Measurements from ENCODE around the gene MRPS10. TPM values are rescaled to one million over a fixed set of nuclear protein-coding genes. Genes with fewer than 3 reads are reported as not detected.
A peak's percentile ranks its signal among the peaks of the same experiment; 100 is the strongest.
"Not testable (repeated sequence)": the region's sequence is repeated elsewhere in the genome, so short reads cannot be mapped to it uniquely, and the experiment has no call there.

The MRPS10 gene
- total RNA-seq, 1 donor from 2014 or later, result 28.8 TPM

DNA sequence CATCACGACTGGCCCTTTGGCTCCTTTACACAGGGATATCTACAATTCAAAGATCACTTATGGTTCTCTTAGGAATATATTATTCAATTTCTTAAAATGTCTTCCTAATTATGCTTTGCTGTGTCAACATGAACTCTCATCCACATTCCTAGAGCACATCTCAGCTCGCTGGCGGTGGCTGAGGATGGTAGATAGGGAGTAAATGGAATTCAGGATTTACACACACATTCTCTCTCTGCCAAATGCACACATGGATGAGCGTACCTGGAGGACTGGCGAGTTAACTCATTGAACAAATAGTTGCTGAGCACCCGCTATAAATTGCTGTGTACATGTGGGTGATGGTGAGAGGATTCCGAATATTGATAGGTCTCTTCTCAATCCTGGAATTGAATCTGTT is 4.8 kb upstream of the MRPS10 start:
- no peak for DNase-seq (ENCODE audit: low spot score)
- no peaks in the 10 kb centered on the region for H3K9me3 Mint-ChIP-seq (ENCODE audit: low read depth)
- H3K4me3 Mint-ChIP-seq (ENCODE audit: unreplicated experiment), result no peak overlapping the region

DNA sequence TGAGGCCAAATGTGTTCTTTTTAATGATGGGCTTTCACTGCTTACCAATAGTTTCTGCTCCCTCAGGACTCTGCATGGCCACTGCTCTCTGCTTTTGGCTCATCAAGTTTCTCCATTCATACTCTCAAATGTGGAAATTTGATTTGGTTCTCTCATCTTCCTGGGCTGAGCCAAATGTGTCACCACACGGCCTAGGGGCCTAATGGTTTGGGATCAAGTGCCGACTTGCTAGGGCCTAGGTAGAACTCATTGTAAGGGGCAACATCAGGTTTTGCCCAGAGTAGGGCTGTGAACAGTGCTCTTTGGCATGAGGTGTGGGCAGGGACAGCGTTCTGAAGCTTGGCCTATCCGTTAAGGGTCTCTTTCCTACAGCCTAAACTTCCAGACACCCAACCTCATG is 3.9 kb upstream of the MRPS10 start:
- no peak overlapping the region for H3K27ac Mint-ChIP-seq (ENCODE audit: unreplicated experiment)
- H3K4me3 Mint-ChIP-seq (ENCODE audit: unreplicated experiment), result no peak overlapping the region
- no peaks in the 10 kb centered on the region for H3K36me3 Mint-ChIP-seq (ENCODE audit: low read depth)
- TF ChIP-seq, protein P1, sequence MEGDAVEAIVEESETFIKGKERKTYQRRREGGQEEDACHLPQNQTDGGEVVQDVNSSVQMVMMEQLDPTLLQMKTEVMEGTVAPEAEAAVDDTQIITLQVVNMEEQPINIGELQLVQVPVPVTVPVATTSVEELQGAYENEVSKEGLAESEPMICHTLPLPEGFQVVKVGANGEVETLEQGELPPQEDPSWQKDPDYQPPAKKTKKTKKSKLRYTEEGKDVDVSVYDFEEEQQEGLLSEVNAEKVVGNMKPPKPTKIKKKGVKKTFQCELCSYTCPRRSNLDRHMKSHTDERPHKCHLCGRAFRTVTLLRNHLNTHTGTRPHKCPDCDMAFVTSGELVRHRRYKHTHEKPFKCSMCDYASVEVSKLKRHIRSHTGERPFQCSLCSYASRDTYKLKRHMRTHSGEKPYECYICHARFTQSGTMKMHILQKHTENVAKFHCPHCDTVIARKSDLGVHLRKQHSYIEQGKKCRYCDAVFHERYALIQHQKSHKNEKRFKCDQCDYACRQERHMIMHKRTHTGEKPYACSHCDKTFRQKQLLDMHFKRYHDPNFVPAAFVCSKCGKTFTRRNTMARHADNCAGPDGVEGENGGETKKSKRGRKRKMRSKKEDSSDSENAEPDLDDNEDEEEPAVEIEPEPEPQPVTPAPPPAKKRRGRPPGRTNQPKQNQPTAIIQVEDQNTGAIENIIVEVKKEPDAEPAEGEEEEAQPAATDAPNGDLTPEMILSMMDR (IDR thresholded peaks at IDR 0.05), result no peak
- DNase-seq (ENCODE audit: low spot score), result no peak
- H3K4me1 Mint-ChIP-seq (ENCODE audit: low read depth), result peaks cover 24% of the 10 kb centered on the region
- no peaks in the 10 kb centered on the region for H3K9me3 Mint-ChIP-seq (ENCODE audit: low read depth)
- no peaks in the 10 kb centered on the region for H3K27me3 Mint-ChIP-seq (ENCODE audit: low read depth)

More for the DNA sequence above, 4.8 kb upstream of the MRPS10 start:
- no peaks in the 10 kb centered on the region for H3K36me3 Mint-ChIP-seq (ENCODE audit: low read depth)
- peaks cover 23% of the 10 kb centered on the region for H3K4me1 Mint-ChIP-seq (ENCODE audit: low read depth)
- H3K27ac Mint-ChIP-seq (ENCODE audit: unreplicated experiment), result no peak overlapping the region
- no peaks in the 10 kb centered on the region for H3K27me3 Mint-ChIP-seq (ENCODE audit: low read depth)
- TF ChIP-seq, protein P1 (IDR thresholded peaks at IDR 0.05), result no peak

DNA sequence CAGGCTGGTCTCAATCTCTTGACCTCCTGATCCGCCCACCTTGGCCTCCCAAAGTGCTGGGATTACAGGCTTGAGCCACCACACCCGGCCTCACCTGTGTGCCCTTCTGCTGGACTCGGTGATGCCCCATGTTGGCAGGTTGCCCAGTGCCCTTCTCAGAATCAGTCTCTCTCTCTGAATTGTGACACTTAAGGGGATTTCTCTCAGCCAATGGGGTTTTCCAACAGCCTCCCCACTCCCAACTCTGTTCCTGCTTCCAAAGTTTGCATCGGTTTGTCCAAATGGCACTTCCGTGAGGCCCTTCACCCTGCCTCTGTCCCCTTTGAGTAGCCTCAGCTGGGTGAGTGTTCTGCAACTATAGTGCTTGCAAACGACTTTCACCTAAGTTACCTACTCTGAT is 3.1 kb upstream of the MRPS10 start:
- DNase-seq (ENCODE audit: low spot score), result no peak
- H3K4me1 Mint-ChIP-seq (ENCODE audit: low read depth), result peaks cover 24% of the 10 kb centered on the region
- no peak overlapping the region for H3K27ac Mint-ChIP-seq (ENCODE audit: unreplicated experiment)
- TF ChIP-seq, protein P1 (IDR thresholded peaks at IDR 0.05), result no peak
- H3K4me3 Mint-ChIP-seq (ENCODE audit: unreplicated experiment), result no peak overlapping the region
- H3K27me3 Mint-ChIP-seq (ENCODE audit: low read depth), result no peaks in the 10 kb centered on the region
- no peaks in the 10 kb centered on the region for H3K36me3 Mint-ChIP-seq (ENCODE audit: low read depth)
- no peaks in the 10 kb centered on the region for H3K9me3 Mint-ChIP-seq (ENCODE audit: low read depth)

DNA sequence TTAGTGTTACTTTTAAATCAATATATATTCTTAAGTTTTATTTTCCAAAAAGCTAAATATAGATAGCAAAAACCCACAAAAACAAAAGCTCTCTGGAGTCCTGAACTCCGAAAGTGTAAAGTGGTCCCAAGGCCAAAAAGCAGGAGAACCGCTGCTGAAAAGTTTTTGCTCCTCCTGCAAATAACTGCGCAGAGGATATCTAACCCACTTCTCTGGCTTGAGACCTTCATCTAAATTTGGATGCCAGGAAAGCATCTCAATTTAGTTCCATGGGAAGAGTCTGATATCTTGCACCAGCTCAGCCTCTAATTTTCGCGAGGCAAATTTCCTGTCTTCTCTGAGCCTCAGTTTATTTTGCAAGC is 523 bp downstream of the MRPS10 start:
- H3K27ac Mint-ChIP-seq (ENCODE audit: unreplicated experiment), result peak overlapping the region; percentile 94

DNA sequence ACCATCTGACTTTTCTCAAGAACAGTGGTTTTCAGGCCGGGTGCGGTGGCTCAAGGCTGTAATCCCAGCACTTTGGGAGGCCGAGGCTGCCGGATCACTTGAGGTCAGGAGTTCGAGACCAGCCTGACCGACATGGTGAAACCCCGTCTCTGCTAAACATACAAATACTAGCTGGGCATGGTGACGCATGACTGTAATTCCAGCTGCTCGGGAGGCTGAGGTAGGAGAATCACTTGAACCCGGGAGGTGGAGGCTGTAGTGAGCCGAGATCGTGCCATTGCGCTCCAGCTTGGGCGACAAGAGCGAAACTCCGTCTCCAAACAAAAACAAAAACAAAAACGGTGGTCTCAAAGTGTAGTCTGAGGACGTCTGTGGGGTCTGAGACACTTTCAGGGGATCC is 1.2 kb downstream of the MRPS10 start:
- H3K4me1 Mint-ChIP-seq (ENCODE audit: low read depth), result peaks cover 24% of the 10 kb centered on the region

More for the DNA sequence above, 523 bp downstream of the MRPS10 start:
- TF ChIP-seq, protein P1 (IDR thresholded peaks at IDR 0.05), result no peak
- Mint-ChIP-seq H3K4me3 (ENCODE audit: unreplicated experiment) (peak overlapping the region; percentile 90), H3K27me3 (ENCODE audit: low read depth) (no peaks in the 10 kb centered on the region), H3K9me3 (ENCODE audit: low read depth) (no peaks in the 10 kb centered on the region), H3K4me1 (ENCODE audit: low read depth) (peaks cover 24% of the 10 kb centered on the region), H3K36me3 (ENCODE audit: low read depth) (peaks cover 2% of the 10 kb centered on the region)
- no peak for DNase-seq (ENCODE audit: low spot score)

DNA sequence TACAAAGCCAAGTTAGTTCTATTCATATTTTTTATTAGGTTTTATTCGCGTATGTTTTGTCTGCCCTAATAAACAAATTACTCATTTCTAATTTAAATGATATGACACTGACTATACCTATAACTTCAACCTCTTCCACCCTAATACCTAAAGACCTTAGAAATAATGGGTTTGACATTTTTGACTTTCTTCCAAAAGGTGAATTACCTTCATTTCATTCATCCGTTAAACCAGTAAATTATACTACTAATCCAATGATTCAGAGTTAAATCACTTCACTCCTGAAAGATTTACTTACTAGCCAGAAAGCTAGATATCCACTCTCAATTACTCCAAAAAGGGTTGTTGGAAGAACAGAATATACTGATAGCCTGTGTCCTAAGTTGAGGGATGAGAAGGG is 5.2 kb downstream of the MRPS10 start:
- peaks cover 23% of the 10 kb centered on the region for H3K36me3 Mint-ChIP-seq (ENCODE audit: low read depth)
- TF ChIP-seq, protein P1 (IDR thresholded peaks at IDR 0.05), result no peak
- peaks cover 27% of the 10 kb centered on the region for H3K4me1 Mint-ChIP-seq (ENCODE audit: low read depth)

More for the DNA sequence above, 1.2 kb downstream of the MRPS10 start:
- Mint-ChIP-seq H3K27ac (ENCODE audit: unreplicated experiment) (peak overlapping the region; percentile 41), H3K4me3 (ENCODE audit: unreplicated experiment) (peak overlapping the region; percentile 57)
- DNase-seq (ENCODE audit: low spot score); H3K36me3 Mint-ChIP-seq (ENCODE audit: low read depth); H3K27me3 Mint-ChIP-seq (ENCODE audit: low read depth); H3K9me3 Mint-ChIP-seq (ENCODE audit: low read depth): not testable (repeated sequence)

More for the DNA sequence above, 5.2 kb downstream of the MRPS10 start:
- no peak for DNase-seq (ENCODE audit: low spot score)
- no peak overlapping the region for H3K4me3 Mint-ChIP-seq (ENCODE audit: unreplicated experiment)
- no peaks in the 10 kb centered on the region for H3K27me3 Mint-ChIP-seq (ENCODE audit: low read depth)
- no peak overlapping the region for H3K27ac Mint-ChIP-seq (ENCODE audit: unreplicated experiment)
- no peaks in the 10 kb centered on the region for H3K9me3 Mint-ChIP-seq (ENCODE audit: low read depth)

All from chondrocyte (in vitro differentiated cells).